ENCODE measurements around the gene TCTN2.

Gene TCTN2

DNA sequence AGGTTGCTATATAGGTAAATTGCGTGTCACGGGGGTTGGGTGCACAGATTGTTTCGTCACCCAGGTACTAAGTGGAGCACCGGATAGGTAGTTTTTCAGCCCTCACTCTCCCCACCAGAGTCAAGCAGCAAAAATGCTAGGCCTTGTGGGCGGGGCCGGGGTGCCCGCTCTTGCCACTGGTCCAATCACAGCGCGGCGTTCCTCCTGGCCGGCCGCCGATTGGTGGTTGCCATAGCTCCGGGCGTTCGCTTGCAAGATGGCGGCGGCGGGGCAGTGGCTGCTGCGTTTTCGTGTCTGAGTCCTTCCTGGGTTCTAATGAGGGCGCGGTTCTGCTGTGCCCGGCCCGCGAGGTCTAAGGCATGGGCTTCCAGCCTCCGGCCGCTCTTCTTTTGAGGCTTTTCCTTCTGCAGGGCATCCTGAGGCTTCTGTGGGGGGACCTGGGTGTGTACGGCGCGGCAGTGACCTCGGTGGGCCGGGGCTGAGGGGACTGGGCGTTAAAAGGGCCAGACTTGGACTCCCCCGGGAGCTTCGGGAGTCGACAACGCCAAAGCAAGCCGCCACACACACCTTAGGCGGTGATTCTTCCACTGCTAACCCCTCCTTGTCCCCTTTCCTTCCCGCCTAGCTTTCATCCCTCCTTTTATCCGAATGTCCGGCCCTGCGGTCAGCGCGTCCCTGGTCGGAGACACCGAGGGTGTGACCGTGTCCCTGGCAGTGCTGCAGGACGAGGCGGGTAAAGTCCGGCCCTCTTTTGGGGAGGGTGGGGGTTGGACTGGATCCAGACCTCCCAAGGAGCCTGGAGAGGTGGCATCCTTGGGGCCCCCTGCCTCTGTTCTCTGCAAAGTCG, at the start of gene TCTN2:
Gene TCTN2, plus strand, starts transcription at position 232 of the 847 bp plus-strand sequence. Its CDS starts 128 bp downstream, at position 360.
- peak; percentile 96 for DNase-seq (ENCODE audit: low spot score)

- DNase-seq (ENCODE audit: low spot score), result no peak
These were observed 49.0 kb upstream of the TCTN2 start for GRCh38 chr12:123621619-123622530.

GRCh38 chr12:123633379-123634141, 37.4 kb upstream of the TCTN2 start, which contains the start of the genes EIF2B1 and GTF2H3:
Gene EIF2B1, minus strand, starts transcription at chr12:123633686. Its CDS starts 129 bp downstream, at chr12:123633557.
Gene GTF2H3, plus strand, starts transcription at chr12:123633829. Its CDS starts 31 bp downstream, at chr12:123633860.
- peak; percentile 99 for DNase-seq (ENCODE audit: low spot score)

DNA sequence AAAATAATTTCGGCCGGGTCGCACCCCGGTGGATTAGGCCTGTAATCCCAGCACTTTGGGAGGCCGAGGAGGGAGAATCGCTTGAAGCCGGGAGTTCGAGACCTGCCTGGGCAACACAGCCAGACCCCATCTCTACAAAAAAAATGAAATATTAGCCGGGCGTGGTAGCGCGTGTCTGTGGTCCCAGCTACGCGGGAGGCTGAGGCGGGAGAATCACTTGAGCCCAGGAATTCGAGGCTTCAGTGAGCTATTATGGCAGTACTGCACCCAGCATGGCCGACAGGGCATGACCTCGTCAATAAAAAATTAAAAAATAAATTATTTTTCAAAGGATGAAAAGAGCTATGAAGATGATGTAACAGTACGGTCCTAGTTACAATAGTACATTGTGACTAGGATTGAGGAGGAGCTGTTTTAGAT, 36.8 kb upstream of the TCTN2 start:
- DNase-seq (ENCODE audit: low spot score), result no peak

DNA sequence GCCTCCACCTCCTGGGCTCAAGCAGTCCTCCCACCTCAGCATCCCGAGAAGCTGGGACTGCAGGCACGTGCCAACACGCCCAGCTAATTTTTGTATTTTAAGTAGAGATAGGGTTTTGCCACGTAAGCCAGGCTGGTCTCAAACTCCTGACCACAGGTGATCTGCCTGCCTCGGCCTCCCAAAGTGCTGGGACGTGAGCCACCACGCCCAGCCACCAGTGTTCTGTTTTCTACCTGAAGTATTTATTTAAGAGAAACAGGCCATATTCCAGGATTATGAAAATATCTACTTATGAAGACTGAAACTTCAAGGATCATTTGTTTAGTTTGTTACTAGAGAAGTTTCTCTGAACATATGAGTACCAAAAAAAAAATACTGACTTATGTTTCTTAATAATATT, 27.0 kb upstream of the TCTN2 start:
- DNase-seq (ENCODE audit: low spot score), result no peak

DNA sequence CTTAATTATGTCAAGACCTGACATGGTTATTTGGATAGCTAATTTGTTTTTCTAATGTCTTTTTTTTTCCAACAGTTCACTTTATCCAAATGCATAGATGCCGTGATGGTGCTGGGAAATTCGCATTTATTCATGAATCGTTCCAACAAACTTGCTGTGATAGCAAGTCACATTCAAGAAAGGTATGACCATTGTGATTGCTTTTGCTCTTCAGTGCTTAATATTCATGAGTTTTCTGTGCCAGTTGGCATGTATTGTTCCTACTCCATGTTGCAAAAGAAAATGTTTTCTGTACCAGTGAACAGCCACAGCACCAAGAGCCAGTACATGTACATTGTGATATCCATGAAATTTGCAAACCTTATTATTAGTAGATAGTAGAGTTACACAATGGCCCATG, 25.5 kb upstream of the TCTN2 start:
- DNase-seq (ENCODE audit: low spot score), result no peak

DNA sequence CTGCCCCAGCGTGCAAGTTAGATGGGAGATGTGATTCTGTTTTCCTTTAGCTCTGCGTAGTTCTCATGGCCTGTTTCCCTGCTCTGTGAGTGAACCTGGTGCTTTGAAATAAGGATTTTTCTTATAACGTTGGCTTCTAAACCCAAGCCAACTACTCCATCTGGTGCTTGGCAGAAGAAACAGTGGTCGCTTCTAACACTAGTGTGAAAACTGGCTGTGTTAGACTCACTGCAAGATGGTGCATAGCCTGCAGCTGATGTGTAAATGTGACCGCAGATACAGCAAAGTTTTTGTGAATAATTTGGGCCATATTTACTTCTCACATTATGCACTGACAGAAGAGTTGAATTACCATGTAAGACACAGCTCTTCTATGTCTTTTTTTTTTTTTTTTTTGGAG, 25.0 kb upstream of the TCTN2 start:
- DNase-seq (ENCODE audit: low spot score), result no peak

- no peak for DNase-seq (ENCODE audit: low spot score)
These were observed 22.5 kb upstream of the TCTN2 start for GRCh38 chr12:123648401-123648800.

- no peak for DNase-seq (ENCODE audit: low spot score)
These were observed 16.7 kb upstream of the TCTN2 start for GRCh38 chr12:123654129-123654701.

DNA sequence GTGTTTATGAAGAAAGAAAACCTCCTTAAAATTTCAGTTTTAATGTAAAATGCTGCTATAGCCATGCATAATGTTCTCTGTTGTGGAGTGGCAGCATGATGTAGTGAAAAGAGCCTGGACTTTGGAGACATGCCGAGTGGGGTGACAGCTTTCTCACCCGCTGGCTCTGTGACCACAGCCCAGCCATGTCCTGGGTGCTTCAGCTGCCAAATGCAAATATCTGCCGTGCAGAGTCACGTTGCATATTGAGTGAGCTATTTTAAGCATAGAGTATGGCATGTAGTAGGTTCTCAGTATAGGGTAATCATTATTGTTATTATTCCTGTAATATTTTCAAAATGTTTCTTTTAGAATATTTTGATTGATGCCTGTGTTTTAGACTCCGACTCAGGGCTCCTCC, 15.5 kb upstream of the TCTN2 start:
- DNase-seq (ENCODE audit: low spot score), result no peak

DNA sequence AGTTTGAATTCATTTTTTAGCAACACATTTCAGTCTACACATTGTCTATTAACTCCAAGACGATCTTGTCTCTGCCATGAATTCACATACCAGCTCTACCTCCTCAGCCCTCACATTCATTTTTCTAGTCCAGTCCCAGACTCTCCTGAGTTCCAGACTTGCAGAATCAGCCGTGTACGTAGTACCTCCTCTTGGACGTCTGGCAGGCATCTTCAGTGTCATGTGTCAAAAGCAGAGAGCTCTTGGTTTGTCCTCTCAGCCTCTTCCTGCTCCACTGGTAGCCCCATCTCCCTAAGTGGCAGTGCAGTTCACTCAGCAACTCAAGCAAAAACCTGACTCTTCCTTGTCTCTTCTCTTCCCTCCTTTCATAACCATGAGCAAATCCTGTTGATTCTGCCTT, 14.5 kb upstream of the TCTN2 start:
- DNase-seq (ENCODE audit: low spot score), result no peak

DNA sequence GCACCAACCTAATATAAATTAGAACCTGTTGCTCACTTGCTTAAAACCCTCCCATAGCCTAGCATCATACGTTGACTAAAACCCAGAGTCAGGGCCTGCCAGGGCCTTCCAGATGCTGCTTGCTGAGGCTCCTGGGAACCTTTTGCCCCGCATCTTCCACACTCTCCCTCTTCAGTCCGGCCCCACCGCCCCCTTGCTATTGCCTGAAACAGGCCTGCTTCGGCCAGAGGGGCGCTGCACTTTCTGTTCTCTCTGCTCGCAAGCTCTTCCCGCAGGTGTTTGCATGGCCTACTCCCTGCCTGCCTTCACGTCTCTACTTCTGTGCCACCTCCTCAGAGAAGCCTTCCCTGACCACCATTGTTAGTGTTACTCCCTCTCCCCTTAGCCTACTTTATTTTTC, 13.7 kb upstream of the TCTN2 start:
- DNase-seq (ENCODE audit: low spot score), result no peak

- no peak for DNase-seq (ENCODE audit: low spot score)
These were observed 10.8 kb upstream of the TCTN2 start for GRCh38 chr12:123659996-123660727.

DNA sequence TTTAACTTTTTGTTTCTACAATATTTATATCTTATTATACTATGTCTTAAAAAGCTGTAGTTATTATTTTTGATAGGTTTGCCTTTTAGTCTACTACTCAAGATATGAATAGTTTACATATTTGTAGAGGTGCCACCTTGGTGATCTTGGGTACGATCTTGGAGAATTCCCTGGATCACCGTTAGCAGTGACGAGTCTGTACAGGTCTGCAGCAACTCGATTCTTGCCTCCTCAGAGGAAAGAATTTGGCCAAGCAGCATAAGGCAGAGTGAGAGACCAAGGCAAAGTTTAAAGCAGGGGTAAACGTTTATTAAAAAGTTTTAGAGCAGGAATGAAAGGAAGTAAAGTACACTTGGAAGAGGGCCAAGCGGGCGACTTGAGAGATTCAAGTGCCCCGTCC, 3.1 kb upstream of the TCTN2 start:
- no peak for DNase-seq (ENCODE audit: low spot score)

DNA sequence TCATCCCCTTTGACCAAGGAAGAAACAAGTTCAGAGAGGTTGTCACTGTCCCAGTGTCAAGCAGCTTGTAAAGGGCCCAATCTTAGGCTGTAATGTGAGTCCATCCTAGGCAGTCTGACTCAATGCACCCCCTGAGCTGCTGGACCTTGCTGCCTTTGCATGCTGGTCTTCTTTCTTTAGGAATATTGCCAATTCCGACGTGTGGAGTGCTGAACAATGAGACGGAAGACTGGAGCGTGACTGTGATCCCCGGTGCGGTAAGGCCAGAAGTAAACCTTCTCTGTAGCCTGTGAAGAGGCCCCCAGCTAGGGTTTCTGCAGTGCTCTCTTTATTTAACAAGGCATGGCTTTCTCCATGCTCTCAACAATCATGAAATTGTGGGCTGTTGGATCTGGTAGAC, 963 bp downstream of the TCTN2 start:
- no peak for DNase-seq (ENCODE audit: low spot score)

GRCh38 chr12:123675436-123675835, 4.5 kb downstream of the TCTN2 start:
- no peak for DNase-seq (ENCODE audit: low spot score)

DNA sequence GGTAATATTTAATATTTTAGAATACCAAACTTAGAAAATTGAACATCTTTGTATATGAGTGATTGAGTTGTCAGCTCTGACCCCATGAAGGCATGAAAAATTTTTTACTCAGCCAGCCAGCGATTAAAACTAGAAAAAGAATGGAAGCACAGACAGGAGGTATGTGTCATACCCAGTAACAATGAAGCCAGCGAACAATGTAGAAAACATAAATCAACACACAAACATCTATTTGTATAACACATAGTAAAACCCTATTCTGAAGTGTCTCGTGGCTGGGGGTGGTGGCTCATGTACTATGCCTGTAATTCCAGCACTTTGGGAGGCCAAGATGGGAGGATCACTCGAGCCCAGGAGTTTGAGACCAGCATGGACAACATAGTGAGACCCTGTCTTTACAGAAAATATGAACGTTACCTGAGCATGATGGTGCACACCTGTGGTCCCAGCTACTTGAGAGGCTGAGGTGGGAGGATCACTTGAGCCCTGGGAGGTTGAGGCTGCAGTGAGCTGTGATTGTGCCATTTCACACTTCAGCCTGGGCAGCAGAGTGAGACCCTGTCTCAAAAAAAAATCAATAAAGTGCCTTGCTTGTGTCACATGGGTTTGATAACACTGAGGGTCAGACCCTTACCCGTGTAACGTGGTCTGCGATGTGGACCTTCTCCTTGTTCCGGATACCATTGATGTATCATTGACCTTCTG, 5.9 kb downstream of the TCTN2 start:
- DNase-seq (ENCODE audit: low spot score), result no peak

GRCh38 chr12:123678981-123679380, 8.1 kb downstream of the TCTN2 start:
- DNase-seq (ENCODE audit: low spot score), result no peak

GRCh38 chr12:123681605-123682004, 10.7 kb downstream of the TCTN2 start:
- DNase-seq (ENCODE audit: low spot score), result no peak

- no peak for DNase-seq (ENCODE audit: low spot score)
These were observed 13.1 kb downstream of the TCTN2 start for GRCh38 chr12:123683964-123684363.

Data from left forelimb (tissue), 1 donor.